ENCODE data around the gene LAMP1.

Gene LAMP1

DNA sequence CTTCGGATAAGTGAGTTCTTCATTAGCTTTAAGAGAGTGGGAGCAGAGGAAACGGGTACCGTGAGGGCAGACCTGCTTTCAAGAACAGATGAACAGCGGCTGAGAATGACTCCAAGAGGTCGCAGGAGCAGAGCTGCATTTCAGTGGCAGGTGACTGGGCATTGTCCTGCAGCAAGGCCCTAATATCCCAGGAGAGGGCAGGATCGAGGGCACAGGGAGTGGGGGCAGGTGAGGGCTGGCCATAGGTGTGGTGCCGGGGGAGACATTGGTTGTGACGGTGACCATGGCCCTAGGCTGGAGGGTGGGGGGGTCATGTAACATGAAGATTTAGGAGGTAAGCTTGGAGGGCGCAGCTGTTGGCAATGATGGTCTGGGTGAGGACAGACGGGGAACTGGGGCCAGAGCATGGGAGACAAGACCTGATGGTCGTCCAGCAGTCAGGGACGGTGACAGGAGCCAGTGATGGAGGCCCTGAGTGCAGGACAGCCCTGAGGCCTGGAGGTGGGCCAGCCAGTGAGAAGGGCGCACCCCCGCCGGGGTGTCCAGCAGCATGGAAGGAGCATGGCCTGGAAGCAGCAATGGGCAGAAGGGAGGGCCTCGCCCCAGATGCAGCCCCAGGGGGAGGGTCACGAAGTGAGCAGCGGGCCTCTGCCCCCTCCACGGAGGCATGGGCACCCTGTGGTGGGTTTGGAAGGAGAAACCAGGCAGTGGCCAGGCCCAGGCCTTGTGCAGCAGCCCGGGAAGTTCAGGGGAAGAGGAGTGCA, 29.2 kb upstream of the LAMP1 start:
- H3K4me3 Mint-ChIP-seq = no peak overlapping the region

DNA sequence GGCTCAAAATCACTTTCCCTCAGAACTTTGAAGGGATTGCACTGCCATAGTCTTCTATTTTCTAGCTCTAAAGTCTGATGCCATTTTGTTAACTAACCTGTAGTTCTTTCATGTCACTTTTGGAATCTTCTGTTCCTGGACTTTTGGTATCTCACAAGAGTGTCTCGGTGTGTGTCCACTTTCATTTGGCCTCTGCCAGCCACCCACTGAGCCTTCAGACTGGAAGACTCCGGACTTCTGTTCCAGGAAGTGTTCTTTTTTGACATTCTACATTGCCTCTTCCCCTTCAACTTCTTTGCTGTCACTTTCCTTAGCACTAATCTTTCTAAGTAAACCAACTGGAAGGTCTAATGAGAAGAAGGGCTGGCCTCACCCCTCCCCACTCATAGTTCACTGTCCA, 25.0 kb upstream of the LAMP1 start:
- peaks cover 19% of the 10 kb centered on the region for H3K36me3 Mint-ChIP-seq (ENCODE audit: low read depth)
- TF ChIP-seq, protein P1, sequence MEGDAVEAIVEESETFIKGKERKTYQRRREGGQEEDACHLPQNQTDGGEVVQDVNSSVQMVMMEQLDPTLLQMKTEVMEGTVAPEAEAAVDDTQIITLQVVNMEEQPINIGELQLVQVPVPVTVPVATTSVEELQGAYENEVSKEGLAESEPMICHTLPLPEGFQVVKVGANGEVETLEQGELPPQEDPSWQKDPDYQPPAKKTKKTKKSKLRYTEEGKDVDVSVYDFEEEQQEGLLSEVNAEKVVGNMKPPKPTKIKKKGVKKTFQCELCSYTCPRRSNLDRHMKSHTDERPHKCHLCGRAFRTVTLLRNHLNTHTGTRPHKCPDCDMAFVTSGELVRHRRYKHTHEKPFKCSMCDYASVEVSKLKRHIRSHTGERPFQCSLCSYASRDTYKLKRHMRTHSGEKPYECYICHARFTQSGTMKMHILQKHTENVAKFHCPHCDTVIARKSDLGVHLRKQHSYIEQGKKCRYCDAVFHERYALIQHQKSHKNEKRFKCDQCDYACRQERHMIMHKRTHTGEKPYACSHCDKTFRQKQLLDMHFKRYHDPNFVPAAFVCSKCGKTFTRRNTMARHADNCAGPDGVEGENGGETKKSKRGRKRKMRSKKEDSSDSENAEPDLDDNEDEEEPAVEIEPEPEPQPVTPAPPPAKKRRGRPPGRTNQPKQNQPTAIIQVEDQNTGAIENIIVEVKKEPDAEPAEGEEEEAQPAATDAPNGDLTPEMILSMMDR (IDR thresholded peaks at IDR 0.05; ENCODE audit: unreplicated experiment in 3 of 3) = no peak
- H3K9me3 Mint-ChIP-seq = no peaks in the 10 kb centered on the region
- no peak overlapping the region for H3K27ac Mint-ChIP-seq
- H3K27me3 Mint-ChIP-seq (ENCODE audit: low read depth) = no peaks in the 10 kb centered on the region
- H3K4me1 Mint-ChIP-seq = no peaks in the 10 kb centered on the region
- no peak overlapping the region for H3K4me3 Mint-ChIP-seq

More for the DNA sequence above, 29.2 kb upstream of the LAMP1 start:
- no peak overlapping the region for H3K27ac Mint-ChIP-seq
- no peaks in the 10 kb centered on the region for H3K27me3 Mint-ChIP-seq (ENCODE audit: low read depth)
- TF ChIP-seq, protein P1 (IDR thresholded peaks at IDR 0.05; ENCODE audit: unreplicated experiment in 3 of 3) = no peak
- no peaks in the 10 kb centered on the region for H3K4me1 Mint-ChIP-seq
- H3K9me3 Mint-ChIP-seq = no peaks in the 10 kb centered on the region
- peaks cover 28% of the 10 kb centered on the region for H3K36me3 Mint-ChIP-seq (ENCODE audit: low read depth)

DNA sequence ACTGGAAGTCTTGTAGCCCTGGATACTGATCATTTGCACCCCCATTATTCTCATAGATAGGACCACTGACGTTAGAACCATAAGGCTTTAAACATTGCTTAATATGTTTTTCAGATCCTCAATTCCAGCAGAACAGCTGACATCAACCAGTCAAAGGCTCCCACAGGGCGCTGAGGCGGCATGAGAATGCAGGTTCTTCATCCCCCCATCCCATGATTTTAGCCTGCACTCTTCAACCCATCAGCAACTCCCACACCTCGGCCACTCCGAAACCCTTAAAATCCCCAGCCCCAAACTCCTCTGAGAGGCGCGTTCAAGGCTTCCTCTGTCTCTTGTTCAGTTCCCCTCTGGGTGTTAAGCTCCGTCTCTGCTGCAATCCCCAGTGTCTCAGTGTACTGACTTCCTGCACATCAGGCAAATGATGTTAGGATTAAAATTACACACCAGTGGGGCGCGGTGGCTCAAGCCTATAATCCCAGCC, 24.3 kb upstream of the LAMP1 start:
- no peaks in the 10 kb centered on the region for H3K9me3 Mint-ChIP-seq
- TF ChIP-seq, protein P1 (IDR thresholded peaks at IDR 0.05; ENCODE audit: unreplicated experiment in 3 of 3) = no peak
- no peak overlapping the region for H3K27ac Mint-ChIP-seq
- no peaks in the 10 kb centered on the region for H3K4me1 Mint-ChIP-seq
- peaks cover 15% of the 10 kb centered on the region for H3K36me3 Mint-ChIP-seq (ENCODE audit: low read depth)
- H3K4me3 Mint-ChIP-seq = no peak overlapping the region
- H3K27me3 Mint-ChIP-seq (ENCODE audit: low read depth) = no peaks in the 10 kb centered on the region

DNA sequence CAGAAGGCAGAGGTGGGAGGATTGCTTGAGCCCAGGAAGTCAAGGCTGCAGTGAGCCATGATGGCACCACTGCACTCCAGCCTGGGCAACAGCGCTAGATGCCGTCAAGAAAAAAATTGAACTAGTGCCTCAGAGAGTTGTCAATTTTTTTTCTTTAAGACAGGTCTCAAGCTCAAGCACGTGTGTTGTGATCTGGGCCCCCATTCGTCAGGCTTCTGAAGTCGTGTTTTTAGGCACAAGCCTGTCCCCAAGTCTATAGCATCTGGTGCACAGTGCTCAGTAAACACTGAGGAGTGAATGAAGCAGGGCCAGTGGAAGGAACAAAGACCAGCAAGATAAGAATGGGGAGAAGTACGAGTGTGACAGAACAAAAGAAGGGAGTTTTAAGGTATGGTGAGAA, 23.7 kb upstream of the LAMP1 start:
- no peaks in the 10 kb centered on the region for H3K4me1 Mint-ChIP-seq
- H3K4me3 Mint-ChIP-seq = no peak overlapping the region
- peaks cover 9% of the 10 kb centered on the region for H3K36me3 Mint-ChIP-seq (ENCODE audit: low read depth)
- H3K9me3 Mint-ChIP-seq = no peaks in the 10 kb centered on the region
- no peaks in the 10 kb centered on the region for H3K27me3 Mint-ChIP-seq (ENCODE audit: low read depth)
- no peak overlapping the region for H3K27ac Mint-ChIP-seq
- TF ChIP-seq, protein P1 (IDR thresholded peaks at IDR 0.05; ENCODE audit: unreplicated experiment in 3 of 3) = no peak

DNA sequence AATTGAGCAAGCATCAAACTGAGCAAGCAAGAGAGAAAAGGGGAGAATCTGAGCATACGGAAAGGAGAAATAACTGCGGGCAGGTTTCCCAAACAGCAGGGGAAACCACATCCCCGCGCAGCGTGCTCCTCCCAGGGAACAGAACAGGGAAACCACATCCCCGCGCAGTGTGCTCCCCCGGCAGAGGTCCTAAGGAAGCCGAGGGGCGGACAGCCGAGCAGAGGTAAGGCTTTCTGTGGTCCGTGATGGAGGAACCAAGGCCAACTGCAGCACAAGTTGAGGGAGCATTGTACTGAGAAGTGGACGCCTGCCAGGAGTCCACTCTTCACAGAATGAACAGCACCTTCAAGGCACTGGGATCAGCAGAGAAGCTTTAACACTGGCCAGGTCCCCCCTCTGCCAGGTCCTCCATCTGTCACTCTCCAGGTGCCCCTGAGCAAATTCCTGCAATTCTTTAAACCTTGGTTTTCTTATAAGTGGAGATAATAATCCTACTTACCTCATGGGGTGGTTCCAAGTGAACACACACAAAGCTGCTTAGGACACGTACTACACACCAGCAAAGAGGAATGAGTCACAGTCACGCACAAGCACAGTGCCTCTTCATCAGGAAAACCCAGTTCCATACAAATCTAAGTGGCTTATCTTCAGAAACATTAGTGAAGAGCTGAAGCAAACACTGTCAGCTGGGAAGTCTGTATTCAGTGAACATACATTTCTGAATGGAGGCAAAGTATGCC, 23.0 kb upstream of the LAMP1 start:
- Mint-ChIP-seq H3K4me1 (no peaks in the 10 kb centered on the region), H3K36me3 (ENCODE audit: low read depth) (peaks cover 4% of the 10 kb centered on the region), H3K27ac (no peak overlapping the region), H3K9me3 (no peaks in the 10 kb centered on the region), H3K4me3 (no peak overlapping the region), H3K27me3 (ENCODE audit: low read depth) (no peaks in the 10 kb centered on the region)
- TF ChIP-seq, protein P1 (IDR thresholded peaks at IDR 0.05; ENCODE audit: unreplicated experiment in 3 of 3) = no peak
